SHP77 treated with DMSO at 0.1 percent for 48 hours (cell line): Measurements from ENCODE around the gene LHFPL2.
"Not testable (repeated sequence)": the region's sequence is repeated elsewhere in the genome, so short reads cannot be mapped to it uniquely, and the experiment has no call there.

ENCODE experiments used
- DNase-seq: peaks from one replicate; lab custom pipeline; 2025; lab: John Stamatoyannopoulos, UW

LHFPL2 gene

GRCh38 chr5:78467752-78468357 is 180.7 kb downstream of the LHFPL2 start:
- DNase-seq, result no peak

- no peak for DNase-seq
Measured at GRCh38 chr5:78467140-78467539, 181.4 kb downstream of the LHFPL2 start.

- no peak for DNase-seq
Measured at GRCh38 chr5:78458843-78459242, 189.7 kb downstream of the LHFPL2 start.

- not testable (repeated sequence) for DNase-seq
Measured at GRCh38 chr5:78457507-78457906, 191.1 kb downstream of the LHFPL2 start.

- DNase-seq, result no peak
Measured at GRCh38 chr5:78449103-78449502, 199.5 kb downstream of the LHFPL2 start.

GRCh38 chr5:78447775-78448424 is 200.7 kb downstream of the LHFPL2 start:
- DNase-seq, result no peak
